ENCODE measurements around the gene MAP2K7.
A peak's percentile ranks its signal among the peaks of the same experiment; 100 is the strongest.
"Not testable (repeated sequence)": the region's sequence is repeated elsewhere in the genome, so short reads cannot be mapped to it uniquely, and the experiment has no call there.

MAP2K7 gene

GRCh38 chr19:7942981-7943443, 39.3 kb downstream of the MAP2K7 start:
- peak overlapping the region; percentile 95 for H3K4me3 ChIP-seq (ENCODE audit: low read depth, low read length)
- no peaks in the 10 kb centered on the region for H3K9me3 ChIP-seq (ENCODE audit: control insufficient read depth, insufficient read depth, low read depth, low read length)
- no peaks in the 10 kb centered on the region for H3K27me3 ChIP-seq (ENCODE audit: control insufficient read depth, insufficient read depth, low read length)
- peaks cover 35% of the 10 kb centered on the region for H3K36me3 ChIP-seq (ENCODE audit: control insufficient read depth, insufficient read depth, low read length)
- peaks cover 4% of the 10 kb centered on the region; the same call in 1 of the 2 replicates for H3K4me1 ChIP-seq (ENCODE audit: control insufficient read depth, insufficient read depth, low read length)
- H3K27ac ChIP-seq (ENCODE audit: low read depth, low read length), result peak overlapping the region; percentile 93
- H3K9ac ChIP-seq (ENCODE audit: low read length), result peak overlapping the region; percentile 92

GRCh38 chr19:7943444-7944176, 39.9 kb downstream of the MAP2K7 start, which contains the start of gene TIMM44:
Gene TIMM44 (minus strand): TSS chr19:7943666. CDS start chr19:7943651, 15 bp downstream.
- Histone ChIP-seq H3K4me3 (ENCODE audit: low read depth, low read length) (peak within 1 kb of the TSS; percentile 95), H3K9ac (ENCODE audit: low read length) (peak within 1 kb of the TSS; percentile 92), H3K27me3 (ENCODE audit: control insufficient read depth, insufficient read depth, low read length) (no peaks in the 10 kb centered on the region), H3K36me3 (ENCODE audit: control insufficient read depth, insufficient read depth, low read length) (peaks cover 29% of the 10 kb centered on the region), H3K4me1 (ENCODE audit: control insufficient read depth, insufficient read depth, low read length) (peaks cover 4% of the 10 kb centered on the region; the same call in 1 of the 2 replicates), H3K27ac (ENCODE audit: low read depth, low read length) (peak within 1 kb of the TSS; percentile 93), H3K9me3 (ENCODE audit: control insufficient read depth, insufficient read depth, low read depth, low read length) (no peaks in the 10 kb centered on the region)

- Histone ChIP-seq H3K27ac (ENCODE audit: low read depth, low read length) (0 out of 2 replicates have a peak overlapping the region, but pooled peaks have one; percentile 54), H3K4me3 (ENCODE audit: low read depth, low read length) (peak overlapping the region; percentile 95), H3K9ac (ENCODE audit: low read length) (peak overlapping the region; percentile 79), H3K36me3 (ENCODE audit: control insufficient read depth, insufficient read depth, low read length) (peaks cover 23% of the 10 kb centered on the region), H3K9me3 (ENCODE audit: control insufficient read depth, insufficient read depth, low read depth, low read length) (no peaks in the 10 kb centered on the region), H3K4me1 (ENCODE audit: control insufficient read depth, insufficient read depth, low read length) (peaks cover 4% of the 10 kb centered on the region; the same call in 1 of the 2 replicates), H3K27me3 (ENCODE audit: control insufficient read depth, insufficient read depth, low read length) (no peaks in the 10 kb centered on the region)
Measured at GRCh38 chr19:7944177-7944761, 40.6 kb downstream of the MAP2K7 start.

- Histone ChIP-seq H3K9me3 (ENCODE audit: control insufficient read depth, insufficient read depth, low read depth, low read length) (no peaks in the 10 kb centered on the region), H3K27ac (ENCODE audit: low read depth, low read length) (no peak overlapping the region), H3K9ac (ENCODE audit: low read length) (no peak overlapping the region), H3K4me3 (ENCODE audit: low read depth, low read length) (no peak overlapping the region), H3K4me1 (ENCODE audit: control insufficient read depth, insufficient read depth, low read length) (peaks cover 10% of the 10 kb centered on the region; the same call in 1 of the 2 replicates), H3K27me3 (ENCODE audit: control insufficient read depth, insufficient read depth, low read length) (no peaks in the 10 kb centered on the region), H3K36me3 (ENCODE audit: control insufficient read depth, insufficient read depth, low read length) (no peaks in the 10 kb centered on the region)
Measured at GRCh38 chr19:7947939-7948338, 44.3 kb downstream of the MAP2K7 start.

GRCh38 chr19:7953060-7953459, 49.4 kb downstream of the MAP2K7 start:
- Histone ChIP-seq H3K27ac (ENCODE audit: low read depth, low read length) (no peak overlapping the region), H3K9ac (ENCODE audit: low read length) (no peak overlapping the region), H3K4me1 (ENCODE audit: control insufficient read depth, insufficient read depth, low read length) (peaks cover 12% of the 10 kb centered on the region; the same call in 1 of the 2 replicates)

GRCh38 chr19:7953576-7953975, 49.9 kb downstream of the MAP2K7 start:
- no peak overlapping the region for H3K4me3 ChIP-seq (ENCODE audit: low read depth, low read length)
- no peaks in the 10 kb centered on the region for H3K9me3 ChIP-seq (ENCODE audit: control insufficient read depth, insufficient read depth, low read depth, low read length)
- no peaks in the 10 kb centered on the region for H3K27me3 ChIP-seq (ENCODE audit: control insufficient read depth, insufficient read depth, low read length)
- H3K27ac ChIP-seq (ENCODE audit: low read depth, low read length), result no peak overlapping the region
- no peak overlapping the region for H3K9ac ChIP-seq (ENCODE audit: low read length)
- peaks cover 12% of the 10 kb centered on the region; the same call in 1 of the 2 replicates for H3K4me1 ChIP-seq (ENCODE audit: control insufficient read depth, insufficient read depth, low read length)
- peaks cover 9% of the 10 kb centered on the region for H3K36me3 ChIP-seq (ENCODE audit: control insufficient read depth, insufficient read depth, low read length)

More at GRCh38 chr19:7953060-7953459, 49.4 kb downstream of the MAP2K7 start:
- Histone ChIP-seq H3K27me3 (ENCODE audit: control insufficient read depth, insufficient read depth, low read length) (no peaks in the 10 kb centered on the region), H3K4me3 (ENCODE audit: low read depth, low read length) (no peak overlapping the region), H3K36me3 (ENCODE audit: control insufficient read depth, insufficient read depth, low read length) (peaks cover 4% of the 10 kb centered on the region; the same call in 1 of the 2 replicates), H3K9me3 (ENCODE audit: control insufficient read depth, insufficient read depth, low read depth, low read length) (no peaks in the 10 kb centered on the region)

- no peaks in the 10 kb centered on the region for H3K9me3 ChIP-seq (ENCODE audit: control insufficient read depth, insufficient read depth, low read depth, low read length)
- H3K4me3 ChIP-seq (ENCODE audit: low read depth, low read length), result no peak overlapping the region
- H3K4me1 ChIP-seq (ENCODE audit: control insufficient read depth, insufficient read depth, low read length), result peaks cover 12% of the 10 kb centered on the region; the same call in 1 of the 2 replicates
- no peaks in the 10 kb centered on the region for H3K27me3 ChIP-seq (ENCODE audit: control insufficient read depth, insufficient read depth, low read length)
- H3K27ac ChIP-seq (ENCODE audit: low read depth, low read length), result no peak overlapping the region
- peaks cover 26% of the 10 kb centered on the region for H3K36me3 ChIP-seq (ENCODE audit: control insufficient read depth, insufficient read depth, low read length)
- H3K9ac ChIP-seq (ENCODE audit: low read length), result no peak overlapping the region
Measured at GRCh38 chr19:7955696-7956095, 52.0 kb downstream of the MAP2K7 start.

GRCh38 chr19:7959211-7959610, 55.5 kb downstream of the MAP2K7 start:
- Histone ChIP-seq H3K27ac (ENCODE audit: low read depth, low read length) (no peak overlapping the region), H3K4me3 (ENCODE audit: low read depth, low read length) (no peak overlapping the region), H3K36me3 (ENCODE audit: control insufficient read depth, insufficient read depth, low read length) (peaks cover 61% of the 10 kb centered on the region), H3K27me3 (ENCODE audit: control insufficient read depth, insufficient read depth, low read length) (no peaks in the 10 kb centered on the region), H3K4me1 (ENCODE audit: control insufficient read depth, insufficient read depth, low read length) (no peaks in the 10 kb centered on the region), H3K9me3 (ENCODE audit: control insufficient read depth, insufficient read depth, low read depth, low read length) (no peaks in the 10 kb centered on the region), H3K9ac (ENCODE audit: low read length) (no peak overlapping the region)

GRCh38 chr19:7961082-7961481, 57.4 kb downstream of the MAP2K7 start:
- not testable (repeated sequence) for H3K9me3 ChIP-seq (ENCODE audit: control insufficient read depth, insufficient read depth, low read depth, low read length); H3K9ac ChIP-seq (ENCODE audit: low read length); H3K27ac ChIP-seq (ENCODE audit: low read depth, low read length); H3K4me1 ChIP-seq (ENCODE audit: control insufficient read depth, insufficient read depth, low read length); H3K27me3 ChIP-seq (ENCODE audit: control insufficient read depth, insufficient read depth, low read length); H3K4me3 ChIP-seq (ENCODE audit: low read depth, low read length)
- peaks cover 80% of the 10 kb centered on the region for H3K36me3 ChIP-seq (ENCODE audit: control insufficient read depth, insufficient read depth, low read length)

- H3K9me3 ChIP-seq (ENCODE audit: control insufficient read depth, insufficient read depth, low read depth, low read length), result no peaks in the 10 kb centered on the region
- no peaks in the 10 kb centered on the region for H3K4me1 ChIP-seq (ENCODE audit: control insufficient read depth, insufficient read depth, low read length)
- no peaks in the 10 kb centered on the region for H3K27me3 ChIP-seq (ENCODE audit: control insufficient read depth, insufficient read depth, low read length)
- peaks cover 90% of the 10 kb centered on the region for H3K36me3 ChIP-seq (ENCODE audit: control insufficient read depth, insufficient read depth, low read length)
- H3K4me3 ChIP-seq (ENCODE audit: low read depth, low read length), result no peak overlapping the region
- no peak overlapping the region for H3K9ac ChIP-seq (ENCODE audit: low read length)
- H3K27ac ChIP-seq (ENCODE audit: low read depth, low read length), result no peak overlapping the region
Measured at GRCh38 chr19:7961920-7962626, 58.4 kb downstream of the MAP2K7 start.
